GM12892 (cell line): ENCODE measurements around the gene MAN2A2.

Experiments used
- DNase-seq: peaks from one replicate; pipeline ENCODE4 v3.0.0; 2011; ENCODE audit not compliant: insufficient read length
- FAIRE-seq: peaks from 2 replicates; lab custom pipeline; 2011; peaks lifted over from hg19 to GRCh38; lab: Jason Lieb, UNC
- POLR2A ChIP-seq: IDR thresholded peaks from 2 replicates; pipeline ENCODE4 v1.6.1; 2011; ENCODE audit warnings: low read depth, low read length, control low read depth
- POLR2AphosphoS5 ChIP-seq: IDR thresholded peaks from 2 replicates; pipeline ENCODE4 v1.6.1; 2011; ENCODE audit warnings: low read depth, low read length, control low read depth
- TAF1 ChIP-seq: IDR thresholded peaks from 2 replicates; pipeline ENCODE4 v1.6.1; 2011; ENCODE audit warnings: low read depth, mild to moderate bottlenecking, control low read depth, low read length, borderline replicate concordance

The MAN2A2 gene

GRCh38 chr15:90972133-90972532 is 69.0 kb downstream of the MAN2A2 start:
- no peak for FAIRE-seq
- TF ChIP-seq TAF1: no peak
- no peak for TF ChIP-seq POLR2AphosphoS5
- no peak for TF ChIP-seq POLR2A
- no peak for DNase-seq
